Hepatocyte (in vitro differentiated cells): ENCODE measurements around the gene SRP19. TPM values are rescaled to one million over a fixed set of nuclear protein-coding genes. Genes with fewer than 3 reads are reported as not detected.

Source experiments
- DNase-seq: peaks from one replicate; pipeline ENCODE4 v3.0.0-alpha.2; 2016; ENCODE audit warnings: low spot score
- H2AFZ ChIP-seq: fragments of 200-600 bp; sonication (generic); 2 replicates; pipeline ENCODE4 v1.6.0; 2016; ENCODE audit warnings: antibody characterized with exemption, mild to moderate bottlenecking
- H3K27ac ChIP-seq: fragments of 200-600 bp; sonication (generic); 2 replicates; pipeline ENCODE4 v1.5.1; 2016; ENCODE audit warnings: mild to moderate bottlenecking
- H3K27me3 ChIP-seq: fragments of 200-600 bp; sonication (generic); 2 replicates; pipeline ENCODE4 v1.6.1; 2016
- H3K36me3 ChIP-seq: fragments of 200-600 bp; sonication (generic); replicated peaks from 2 replicates; pipeline ENCODE4 v1.5.1; 2016; ENCODE audit warnings: low read depth; ENCODE audit not compliant: insufficient read depth
- H3K4me1 ChIP-seq: fragments of 200-600 bp; sonication (generic); 2 replicates; pipeline ENCODE4 v1.5.1; 2016; ENCODE audit warnings: mild to moderate bottlenecking, moderate library complexity; ENCODE audit not compliant: insufficient read depth
- H3K4me2 ChIP-seq: fragments of 200-600 bp; sonication (generic); 2 replicates; pipeline ENCODE4 v1.6.0; 2016
- H3K4me3 ChIP-seq: fragments of 200-600 bp; sonication (generic); 2 replicates; pipeline ENCODE4 v1.5.1; 2016; ENCODE audit warnings: mild to moderate bottlenecking
- H3K79me2 ChIP-seq: fragments of 200-600 bp; sonication (generic); 2 replicates; pipeline ENCODE4 v1.6.0; 2017; ENCODE audit warnings: mild to moderate bottlenecking
- H3K9me2 ChIP-seq: fragments of 200-600 bp; sonication (generic); replicated peaks from 2 replicates; pipeline ENCODE4 v1.6.0; 2017; ENCODE audit warnings: mild to moderate bottlenecking; ENCODE audit not compliant: insufficient read depth
- H3K9me3 ChIP-seq: fragments of 200-600 bp; sonication (generic); 2 replicates; pipeline ENCODE4 v1.5.1; 2016; ENCODE audit warnings: low read depth, mild to moderate bottlenecking
- H4K20me1 ChIP-seq: fragments of 200-600 bp; sonication (generic); 2 replicates; pipeline ENCODE4 v1.6.0; 2016; ENCODE audit warnings: mild to moderate bottlenecking; ENCODE audit not compliant: insufficient read depth, poor library complexity, severe bottlenecking
- CTCF ChIP-seq: fragments of 200-600 bp; sonication (generic); IDR thresholded peaks from 2 replicates; pipeline ENCODE4 v1.5.1; 2016; ENCODE audit warnings: antibody characterized with exemption, mild to moderate bottlenecking; ENCODE audit not compliant: poor library complexity
- EZH2 ChIP-seq: fragments of 200-600 bp; sonication (generic); IDR thresholded peaks from 2 replicates; pipeline ENCODE4 v1.6.1; 2016; ENCODE audit warnings: antibody characterized with exemption, mild to moderate bottlenecking, borderline replicate concordance
- EZH2phosphoT487 ChIP-seq: fragments of 200-600 bp; sonication (generic); IDR thresholded peaks from one replicate; pipeline ENCODE4 v1.6.1; 2018; ENCODE audit warnings: antibody characterized with exemption, mild to moderate bottlenecking, low read depth, moderate library complexity; ENCODE audit not compliant: unreplicated experiment, severe bottlenecking
- WGBS: methylation state at CpG from one replicate; pipeline ENCODE4 v1.1.6; 2016; ENCODE audit warnings: low lambda C conversion rate; ENCODE audit errors: missing lambda C conversion rate; 5-methylcytosine and 5-hydroxymethylcytosine counted together
- polyA plus RNA-seq: library from polyadenylated mRNA; unstranded; fragments of >200 nt; fragmentation: Nextera tagmentation; extraction: Ambion mirVana; gene quantifications from 2 replicates; pipeline ENCODE4 v1.2.1, GENCODE V29; 2016
- total RNA-seq: library from RNA; depleted of rRNA; stranded (reverse); fragments of >200 nt; gene quantifications from 2 replicates; pipeline ENCODE4 v1.2.3, GENCODE V29; 2014

SRP19 gene
- total and polyA plus RNA-seq, 2 experiments from 2014 or later: 151 to 152 TPM

- WGBS: 91% methylated on average over 2 of the region's 2 CpGs
- no peak overlapping the region for H3K4me2 ChIP-seq
- no peaks in the 10 kb centered on the region for H3K9me2 ChIP-seq
- no peak overlapping the region for H3K27ac ChIP-seq
- H3K79me2 ChIP-seq: no peaks in the 10 kb centered on the region
- no peak for DNase-seq
- H3K27me3 ChIP-seq: no peaks in the 10 kb centered on the region
- H3K4me3 ChIP-seq: no peak overlapping the region
- H3K9me3 ChIP-seq: no peaks in the 10 kb centered on the region
- H3K36me3 ChIP-seq: no peaks in the 10 kb centered on the region
- TF ChIP-seq CTCF (no peak), EZH2phosphoT487 (no peak), EZH2 (no peak)
- no peaks in the 10 kb centered on the region for H3K4me1 ChIP-seq
- H2AFZ ChIP-seq: no peak overlapping the region
- no peaks in the 10 kb centered on the region for H4K20me1 ChIP-seq
Measured at GRCh38 chr5:112823181-112823580, 37.9 kb upstream of the SRP19 start.

- Histone ChIP-seq H3K36me3 (no peaks in the 10 kb centered on the region), H4K20me1 (no peaks in the 10 kb centered on the region), H3K4me2 (no peak overlapping the region), H3K79me2 (no peaks in the 10 kb centered on the region), H3K27ac (no peak overlapping the region), H3K4me3 (no peak overlapping the region), H2AFZ (no peak overlapping the region), H3K9me3 (no peaks in the 10 kb centered on the region), H3K9me2 (no peaks in the 10 kb centered on the region), H3K4me1 (no peaks in the 10 kb centered on the region), H3K27me3 (no peaks in the 10 kb centered on the region)
- TF ChIP-seq EZH2 (no peak), EZH2phosphoT487 (no peak), CTCF (no peak)
- DNase-seq: no peak
- WGBS: 77% methylated on average over 2 of the region's 2 CpGs
Measured at GRCh38 chr5:112823656-112824055, 37.4 kb upstream of the SRP19 start.

GRCh38 chr5:112824197-112824596, 36.9 kb upstream of the SRP19 start:
- DNase-seq: no peak
- H3K9me2 ChIP-seq: no peaks in the 10 kb centered on the region
- no peaks in the 10 kb centered on the region for H3K36me3 ChIP-seq

More at GRCh38 chr5:112824197-112824596, 36.9 kb upstream of the SRP19 start:
- TF ChIP-seq CTCF (no peak), EZH2phosphoT487 (no peak), EZH2 (no peak)
- no peak overlapping the region for H3K4me3 ChIP-seq
- H3K79me2 ChIP-seq: no peaks in the 10 kb centered on the region
- H3K9me3 ChIP-seq: no peaks in the 10 kb centered on the region
- H3K4me2 ChIP-seq: no peak overlapping the region
- H3K4me1 ChIP-seq: no peaks in the 10 kb centered on the region
- H3K27ac ChIP-seq: no peak overlapping the region
- no peak overlapping the region for H2AFZ ChIP-seq
- no peaks in the 10 kb centered on the region for H4K20me1 ChIP-seq
- H3K27me3 ChIP-seq: no peaks in the 10 kb centered on the region
